ENCODE data around the gene SLA2.
"Not testable (repeated sequence)": the region's sequence is repeated elsewhere in the genome, so short reads cannot be mapped to it uniquely, and the experiment has no call there.

Gene SLA2

GRCh38 chr20:36573798-36574365, 72.1 kb downstream of the SLA2 start:
- peak; percentile 18 for DNase-seq

GRCh38 chr20:36573103-36573797, 72.7 kb downstream of the SLA2 start, which contains the start of gene TGIF2:
TSS of gene TGIF2 (plus strand) at chr20:36573597. CDS start at chr20:36578775, 5,178 bp downstream.
- DNase-seq, result peak; percentile 87

- peak; percentile 64 for DNase-seq
These were observed 73.3 kb downstream of the SLA2 start for GRCh38 chr20:36572701-36573102.

DNA sequence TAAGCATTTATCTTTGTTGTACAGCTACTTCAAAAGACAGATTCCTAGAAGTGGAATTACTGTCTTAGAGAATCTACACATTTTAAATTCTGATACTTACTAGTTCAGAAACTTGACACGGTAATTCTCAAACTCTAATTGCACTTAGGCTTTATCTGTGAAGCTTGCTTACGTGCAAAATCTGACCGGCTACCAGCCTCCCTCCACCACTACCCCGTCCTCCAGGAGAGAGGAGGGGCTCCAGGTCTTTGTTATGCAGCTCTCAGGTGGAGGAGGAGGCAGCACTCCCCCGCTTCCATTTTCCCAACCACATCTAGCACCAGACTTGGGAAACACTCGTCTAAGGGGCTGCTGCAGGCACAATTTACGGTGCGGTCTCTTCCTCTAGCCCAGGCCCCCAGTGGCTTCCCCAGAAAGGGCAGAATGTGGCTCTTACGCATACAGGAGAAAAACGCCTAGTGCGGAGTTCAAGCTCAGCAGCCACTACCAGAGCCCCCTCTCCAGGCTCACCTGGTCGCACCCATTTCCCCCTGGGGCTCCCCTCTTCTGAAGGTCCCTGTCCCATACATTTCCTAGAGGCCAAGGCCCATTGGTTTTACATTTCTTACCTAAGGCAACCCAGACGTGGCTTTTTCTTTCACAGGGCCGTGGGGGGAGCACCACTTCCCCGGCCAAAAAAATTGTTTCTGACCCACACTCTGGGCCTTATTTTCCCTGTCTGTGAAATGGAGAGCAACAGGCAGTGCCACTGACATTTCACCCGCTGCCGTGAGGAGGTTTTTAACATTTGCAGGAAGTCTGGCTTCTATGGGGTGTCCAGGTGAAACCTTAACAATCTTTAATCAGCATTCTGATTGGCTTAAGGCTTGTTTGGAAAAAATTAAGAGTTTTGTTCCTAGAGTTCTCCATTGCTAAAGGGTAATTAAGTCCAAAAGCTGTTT, 74.2 kb downstream of the SLA2 start:
- no peak for DNase-seq

DNA sequence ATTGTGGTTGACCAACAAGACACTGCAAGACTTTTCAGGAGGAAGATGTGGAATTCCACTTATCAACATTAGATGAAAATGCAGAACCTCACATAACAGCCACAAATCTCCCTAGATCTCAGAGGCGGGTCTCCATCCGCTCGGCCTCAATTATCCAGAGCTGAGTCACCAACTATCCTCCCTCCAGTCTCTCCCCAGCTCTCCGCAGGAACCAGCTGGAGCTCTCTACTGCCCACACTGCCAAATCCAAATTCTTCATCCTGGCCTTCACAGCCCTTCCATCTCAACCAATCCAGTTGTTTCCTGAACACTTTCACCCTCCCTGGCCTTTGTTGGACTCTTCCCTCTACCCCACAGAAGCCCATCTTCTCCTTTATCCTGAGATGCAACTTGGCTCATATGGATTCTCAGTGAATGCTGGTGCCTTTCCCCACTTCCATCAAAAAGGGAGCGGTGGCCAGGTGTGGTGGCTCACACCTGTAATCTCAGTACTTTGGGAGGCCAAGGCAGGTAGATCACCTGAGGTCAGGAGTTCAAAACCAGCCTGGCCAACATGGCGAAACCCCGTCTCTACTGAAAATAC, 76.1 kb downstream of the SLA2 start:
- DNase-seq, result no peak

GRCh38 chr20:36565520-36565919, 80.5 kb downstream of the SLA2 start:
- no peak for DNase-seq

- not testable (repeated sequence) for DNase-seq
These were observed 81.3 kb downstream of the SLA2 start for GRCh38 chr20:36564726-36565121.

- DNase-seq, result not testable (repeated sequence)
These were observed 81.8 kb downstream of the SLA2 start for GRCh38 chr20:36564078-36564725.

GRCh38 chr20:36563374-36563773, 82.6 kb downstream of the SLA2 start:
- no peak for DNase-seq

DNA sequence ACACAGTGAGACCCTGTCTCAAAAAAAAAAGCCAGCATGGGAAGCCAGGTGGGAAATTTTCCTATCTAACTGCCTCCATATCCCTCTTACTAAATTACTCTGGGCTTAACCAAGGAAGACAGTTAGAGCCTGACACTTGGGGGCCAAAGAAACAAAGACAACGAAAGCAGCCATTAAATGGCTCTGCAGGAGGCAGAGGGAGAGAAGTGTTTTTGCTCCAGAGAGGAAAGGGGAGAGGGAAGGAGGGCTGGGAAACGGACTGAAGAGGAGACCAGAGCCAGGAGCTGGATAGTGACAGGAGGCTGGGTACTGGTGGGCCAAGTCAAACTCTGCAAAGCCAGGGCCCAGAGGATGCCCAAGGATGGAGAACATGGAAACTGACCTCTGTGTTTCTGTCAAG, 83.3 kb downstream of the SLA2 start:
- DNase-seq, result no peak
